ENCODE data around the gene SNTG2. TPM values are rescaled to one million over a fixed set of nuclear protein-coding genes. Genes with fewer than 3 reads are reported as not detected.

SNTG2 gene
- total RNA-seq, 2 experiments from 2014 or later = 0.57 to 1.0 TPM

DNA sequence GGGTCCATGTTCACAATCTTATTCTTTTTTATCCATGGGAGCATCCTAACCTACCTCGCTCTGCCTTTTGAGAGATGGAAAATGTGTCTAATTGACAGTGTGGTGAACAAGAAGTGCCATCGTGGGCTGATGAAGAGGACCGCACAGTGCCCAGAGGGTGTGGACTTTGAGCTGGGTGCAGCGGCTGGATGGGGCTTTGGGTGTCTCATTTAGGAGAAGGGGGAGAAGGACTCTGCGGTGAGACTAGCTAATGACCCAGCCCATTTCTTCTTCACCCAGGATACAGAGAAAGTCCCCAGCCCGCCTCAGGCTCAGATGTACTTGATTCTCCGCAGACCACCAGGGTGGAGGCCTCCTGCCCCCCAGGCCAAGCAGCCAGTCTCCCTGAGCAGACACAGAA is 33.7 kb upstream of the SNTG2 start:
- intact Hi-C loops (cut with micrococcal nuclease) = no loop called here
- no peak for DNase-seq
- no peak overlapping the region for H3K27ac Mint-ChIP-seq
- CTCF ChIA-PET = no interaction called here
- H3K4me3 Mint-ChIP-seq = no peak overlapping the region
- peaks cover 6% of the 10 kb centered on the region for H3K27me3 Mint-ChIP-seq (ENCODE audit: low read depth)
- no peaks in the 10 kb centered on the region for H3K4me1 Mint-ChIP-seq (ENCODE audit: low read depth)
- H3K36me3 Mint-ChIP-seq (ENCODE audit: low read depth) = no peaks in the 10 kb centered on the region
- H3K9me3 Mint-ChIP-seq = no peaks in the 10 kb centered on the region

GRCh38 chr2:919672-920071 is 31.0 kb upstream of the SNTG2 start:
- H3K4me3 Mint-ChIP-seq = no peak overlapping the region
- no peaks in the 10 kb centered on the region for H3K9me3 Mint-ChIP-seq
- no peak for DNase-seq
- H3K27ac Mint-ChIP-seq = no peak overlapping the region
- H3K27me3 Mint-ChIP-seq (ENCODE audit: low read depth) = peaks cover 6% of the 10 kb centered on the region
- CTCF ChIA-PET = no interaction called here
- intact Hi-C loops (cut with micrococcal nuclease) = no loop called here
- no peaks in the 10 kb centered on the region for H3K4me1 Mint-ChIP-seq (ENCODE audit: low read depth)
- H3K36me3 Mint-ChIP-seq (ENCODE audit: low read depth) = no peaks in the 10 kb centered on the region

GRCh38 chr2:920573-920972 is 30.1 kb upstream of the SNTG2 start:
- H3K27ac Mint-ChIP-seq = no peak overlapping the region
- no peak overlapping the region for H3K4me3 Mint-ChIP-seq
- no peaks in the 10 kb centered on the region for H3K9me3 Mint-ChIP-seq

DNA sequence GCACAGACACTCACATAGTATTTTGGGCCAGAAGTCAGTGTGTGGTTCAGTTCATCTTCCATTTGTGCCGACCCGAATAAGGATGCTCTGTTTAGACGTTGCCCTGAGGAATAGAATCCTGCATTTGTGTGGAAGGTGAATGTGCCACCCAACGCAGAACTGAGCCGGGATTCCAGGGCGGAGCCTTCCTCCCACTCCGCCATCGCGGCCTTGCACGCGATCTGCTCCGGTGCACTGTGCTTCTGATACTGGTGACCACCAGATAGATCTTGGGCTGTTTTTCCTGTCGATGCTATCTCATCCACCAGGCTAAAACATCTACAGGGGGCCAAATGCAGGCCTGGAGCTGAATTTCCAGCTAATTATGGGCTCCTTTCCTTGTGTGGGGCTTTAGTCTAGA is 29.6 kb upstream of the SNTG2 start:
- Mint-ChIP-seq H3K27ac (no peak overlapping the region), H3K4me3 (no peak overlapping the region), H3K9me3 (no peaks in the 10 kb centered on the region), H3K36me3 (ENCODE audit: low read depth) (no peaks in the 10 kb centered on the region), H3K4me1 (ENCODE audit: low read depth) (no peaks in the 10 kb centered on the region), H3K27me3 (ENCODE audit: low read depth) (peaks cover 8% of the 10 kb centered on the region)
- CTCF ChIA-PET = no interaction called here
- intact Hi-C loops (cut with micrococcal nuclease) = no loop called here
- no peak for DNase-seq

More at GRCh38 chr2:920573-920972, 30.1 kb upstream of the SNTG2 start:
- intact Hi-C loops (cut with micrococcal nuclease) = no loop called here
- Mint-ChIP-seq H3K36me3 (ENCODE audit: low read depth) (no peaks in the 10 kb centered on the region), H3K4me1 (ENCODE audit: low read depth) (no peaks in the 10 kb centered on the region), H3K27me3 (ENCODE audit: low read depth) (peaks cover 9% of the 10 kb centered on the region)
- CTCF ChIA-PET = no interaction called here
- no peak for DNase-seq

GRCh38 chr2:922185-922584 is 28.5 kb upstream of the SNTG2 start:
- CTCF ChIA-PET = no interaction called here
- Mint-ChIP-seq H3K4me3 (no peak overlapping the region), H3K36me3 (ENCODE audit: low read depth) (no peaks in the 10 kb centered on the region)

DNA sequence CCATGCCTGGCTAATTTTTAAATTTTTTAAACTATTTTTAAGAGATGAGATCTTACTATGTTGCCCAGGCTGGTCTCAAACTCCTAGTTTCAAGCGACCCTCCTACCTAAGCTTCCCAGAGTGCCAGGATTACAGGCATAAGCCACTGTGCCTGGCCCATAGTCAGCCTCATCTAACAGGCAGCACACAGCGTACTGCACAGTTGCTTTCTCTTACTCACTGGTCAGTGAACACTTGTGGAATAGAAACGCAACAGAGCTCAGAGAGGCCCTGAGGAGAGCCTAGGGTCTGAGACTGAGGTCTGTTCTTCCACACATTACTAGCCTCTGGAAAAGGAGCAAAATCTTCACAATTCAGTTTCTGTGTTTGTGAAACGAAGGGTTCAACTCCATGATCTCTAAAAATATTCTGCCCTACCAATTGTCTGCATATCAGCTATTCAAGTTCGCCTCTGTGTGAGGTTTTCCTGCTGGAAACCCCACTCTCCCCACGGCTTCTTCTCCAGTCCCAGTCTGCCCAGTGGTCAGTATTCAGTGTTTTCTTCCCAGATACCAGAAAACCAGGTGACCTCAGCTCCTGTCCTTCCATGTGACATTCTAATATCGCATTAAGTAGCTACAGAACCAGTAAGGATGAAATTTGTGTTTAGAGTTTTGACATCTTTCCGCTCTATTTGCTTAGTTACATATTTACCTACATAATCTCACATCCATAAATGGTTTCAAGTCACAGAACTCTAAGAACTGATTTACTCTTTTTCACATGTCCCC is 26.6 kb upstream of the SNTG2 start:
- no peak overlapping the region for H3K4me3 Mint-ChIP-seq
- H3K36me3 Mint-ChIP-seq (ENCODE audit: low read depth) = no peaks in the 10 kb centered on the region
- CTCF ChIA-PET = no interaction called here
- no peak for DNase-seq
- intact Hi-C loops (cut with micrococcal nuclease) = no loop called here
- H3K27ac Mint-ChIP-seq = no peak overlapping the region
- H3K9me3 Mint-ChIP-seq = no peaks in the 10 kb centered on the region
- no peaks in the 10 kb centered on the region for H3K4me1 Mint-ChIP-seq (ENCODE audit: low read depth)
- H3K27me3 Mint-ChIP-seq (ENCODE audit: low read depth) = peaks cover 3% of the 10 kb centered on the region

More at GRCh38 chr2:922185-922584, 28.5 kb upstream of the SNTG2 start:
- no peak overlapping the region for H3K27ac Mint-ChIP-seq
- intact Hi-C loops (cut with micrococcal nuclease) = no loop called here
- no peaks in the 10 kb centered on the region for H3K9me3 Mint-ChIP-seq
- peaks cover 3% of the 10 kb centered on the region for H3K27me3 Mint-ChIP-seq (ENCODE audit: low read depth)
- DNase-seq = no peak
- no peaks in the 10 kb centered on the region for H3K4me1 Mint-ChIP-seq (ENCODE audit: low read depth)

GRCh38 chr2:924701-925100 is 25.9 kb upstream of the SNTG2 start:
- H3K4me3 Mint-ChIP-seq = no peak overlapping the region
- no peaks in the 10 kb centered on the region for H3K4me1 Mint-ChIP-seq (ENCODE audit: low read depth)
- no peaks in the 10 kb centered on the region for H3K36me3 Mint-ChIP-seq (ENCODE audit: low read depth)
- H3K27me3 Mint-ChIP-seq (ENCODE audit: low read depth) = peaks cover 3% of the 10 kb centered on the region
- H3K27ac Mint-ChIP-seq = no peak overlapping the region
- intact Hi-C loops (cut with micrococcal nuclease) = no loop called here
- CTCF ChIA-PET = no interaction called here
- no peak for DNase-seq
- H3K9me3 Mint-ChIP-seq = no peaks in the 10 kb centered on the region

DNA sequence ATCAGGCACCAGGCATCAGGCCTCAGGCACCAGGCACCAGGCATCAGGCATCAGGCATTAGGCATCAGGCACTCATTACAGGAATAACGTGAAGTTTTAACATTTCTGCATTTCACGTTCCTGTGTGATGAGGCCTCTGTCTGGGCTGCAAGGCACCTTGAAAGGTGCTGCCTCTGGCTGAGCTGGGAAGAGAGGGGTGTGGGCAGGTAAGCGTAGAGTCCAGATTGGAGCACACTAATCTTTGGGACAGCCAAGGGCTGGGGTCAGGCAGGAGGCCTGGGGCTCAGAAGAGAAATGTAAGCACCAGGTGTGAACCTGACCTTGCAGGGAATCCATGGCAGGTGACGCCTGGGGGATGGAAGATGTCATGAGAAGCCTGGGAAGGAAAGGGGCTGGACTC is 25.3 kb upstream of the SNTG2 start:
- H3K4me1 Mint-ChIP-seq (ENCODE audit: low read depth) = no peaks in the 10 kb centered on the region
- H3K27me3 Mint-ChIP-seq (ENCODE audit: low read depth) = peaks cover 3% of the 10 kb centered on the region
- no peaks in the 10 kb centered on the region for H3K9me3 Mint-ChIP-seq
- DNase-seq = no peak
- CTCF ChIA-PET = no interaction called here
- no peak overlapping the region for H3K4me3 Mint-ChIP-seq
- H3K36me3 Mint-ChIP-seq (ENCODE audit: low read depth) = no peaks in the 10 kb centered on the region
- no peak overlapping the region for H3K27ac Mint-ChIP-seq
- intact Hi-C loops (cut with micrococcal nuclease) = no loop called here

DNA sequence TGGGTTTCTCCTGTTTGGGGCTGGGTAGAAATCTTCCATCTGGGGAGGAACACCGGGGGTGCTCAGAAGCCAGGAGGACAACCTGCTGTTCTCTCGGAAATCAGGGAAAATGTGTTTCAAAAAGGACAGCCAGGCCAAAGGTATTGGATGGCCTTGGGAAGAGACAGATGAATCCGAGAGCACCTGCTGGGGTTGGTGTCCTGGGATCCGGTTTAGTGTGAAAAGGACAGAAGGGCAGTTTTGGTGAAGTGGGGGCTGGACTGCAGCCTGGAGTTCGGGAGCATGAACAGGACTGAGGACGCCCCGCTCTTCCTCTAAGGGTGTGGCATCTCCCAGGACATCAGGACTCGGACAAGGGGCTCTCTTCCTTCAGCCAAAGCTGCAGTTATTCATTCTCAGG is 24.9 kb upstream of the SNTG2 start:
- no peak for DNase-seq
- no peak overlapping the region for H3K4me3 Mint-ChIP-seq
- H3K36me3 Mint-ChIP-seq (ENCODE audit: low read depth) = no peaks in the 10 kb centered on the region
- no peaks in the 10 kb centered on the region for H3K9me3 Mint-ChIP-seq
- peaks cover 3% of the 10 kb centered on the region for H3K27me3 Mint-ChIP-seq (ENCODE audit: low read depth)
- intact Hi-C loops (cut with micrococcal nuclease) = no loop called here
- no peak overlapping the region for H3K27ac Mint-ChIP-seq
- CTCF ChIA-PET = no interaction called here
- H3K4me1 Mint-ChIP-seq (ENCODE audit: low read depth) = no peaks in the 10 kb centered on the region

DNA sequence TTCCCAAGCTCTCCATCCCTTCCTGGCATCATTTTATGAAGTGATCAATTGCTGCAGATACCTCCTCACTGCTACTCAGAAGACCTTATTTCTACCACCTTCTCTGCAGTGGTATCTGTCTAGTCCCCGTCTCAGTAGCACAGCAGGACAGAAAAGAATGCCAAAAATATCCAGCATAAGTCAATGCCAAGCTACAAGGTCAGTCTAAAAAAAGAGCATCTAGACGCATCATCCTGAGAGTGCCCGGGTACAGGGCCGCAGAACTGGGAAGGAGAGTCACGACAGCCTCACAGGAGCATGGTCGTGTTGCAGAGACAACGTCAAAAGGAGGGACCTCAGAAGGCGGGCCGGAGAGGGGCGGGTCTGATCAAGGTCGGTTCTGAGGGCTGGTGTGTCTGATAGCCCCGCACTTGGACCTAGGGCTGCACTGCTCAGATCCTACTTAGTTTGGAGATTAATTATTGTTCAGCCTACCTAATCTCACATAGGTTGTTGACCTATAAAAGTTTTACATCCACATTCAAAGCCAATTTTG is 24.3 kb upstream of the SNTG2 start:
- peaks cover 3% of the 10 kb centered on the region for H3K27me3 Mint-ChIP-seq (ENCODE audit: low read depth)
- no peaks in the 10 kb centered on the region for H3K9me3 Mint-ChIP-seq
- H3K36me3 Mint-ChIP-seq (ENCODE audit: low read depth) = no peaks in the 10 kb centered on the region
- no peak overlapping the region for H3K4me3 Mint-ChIP-seq
- H3K27ac Mint-ChIP-seq = no peak overlapping the region
- CTCF ChIA-PET = no interaction called here
- no peaks in the 10 kb centered on the region for H3K4me1 Mint-ChIP-seq (ENCODE audit: low read depth)
- no peak for DNase-seq
- intact Hi-C loops (cut with micrococcal nuclease) = no loop called here

- Mint-ChIP-seq H3K9me3 (no peaks in the 10 kb centered on the region), H3K4me3 (no peak overlapping the region), H3K27me3 (ENCODE audit: low read depth) (peaks cover 3% of the 10 kb centered on the region), H3K36me3 (ENCODE audit: low read depth) (no peaks in the 10 kb centered on the region), H3K4me1 (ENCODE audit: low read depth) (no peaks in the 10 kb centered on the region), H3K27ac (no peak overlapping the region)
- intact Hi-C loops (cut with micrococcal nuclease) = no loop called here
- CTCF ChIA-PET = no interaction called here
- DNase-seq = no peak
Observed at GRCh38 chr2:926896-927295, 23.8 kb upstream of the SNTG2 start.

GRCh38 chr2:929011-929735 is 21.5 kb upstream of the SNTG2 start:
- no peak overlapping the region for H3K4me3 Mint-ChIP-seq
- no peaks in the 10 kb centered on the region for H3K36me3 Mint-ChIP-seq (ENCODE audit: low read depth)
- H3K4me1 Mint-ChIP-seq (ENCODE audit: low read depth) = no peaks in the 10 kb centered on the region
- peaks cover 3% of the 10 kb centered on the region for H3K27me3 Mint-ChIP-seq (ENCODE audit: low read depth)
- no peaks in the 10 kb centered on the region for H3K9me3 Mint-ChIP-seq
- H3K27ac Mint-ChIP-seq = no peak overlapping the region
- CTCF ChIA-PET = no interaction called here
- no peak for DNase-seq
- intact Hi-C loops (cut with micrococcal nuclease) = no loop called here

DNA sequence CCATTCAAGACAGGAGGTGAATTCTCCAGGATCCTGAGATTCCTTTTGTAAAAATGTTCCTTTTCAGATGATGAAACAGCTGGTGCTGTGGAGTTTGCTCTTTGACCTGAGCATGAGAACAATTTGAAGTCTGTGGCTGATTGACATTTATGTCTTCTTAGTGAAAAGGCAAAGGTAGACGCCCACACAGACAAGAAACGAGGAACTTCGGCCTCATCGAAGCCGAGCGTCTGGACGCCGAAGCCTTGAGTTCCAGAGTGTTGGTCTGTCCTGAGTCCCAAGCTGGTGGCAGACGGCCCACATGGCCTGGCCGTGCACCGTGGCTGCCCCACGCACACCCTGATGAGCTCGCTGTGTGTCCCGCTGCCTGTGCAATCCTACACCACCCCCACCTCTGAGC is 20.7 kb upstream of the SNTG2 start:
- no peak for DNase-seq
- Mint-ChIP-seq H3K4me3 (no peak overlapping the region), H3K27me3 (ENCODE audit: low read depth) (peaks cover 3% of the 10 kb centered on the region), H3K27ac (no peak overlapping the region), H3K4me1 (ENCODE audit: low read depth) (no peaks in the 10 kb centered on the region), H3K9me3 (no peaks in the 10 kb centered on the region), H3K36me3 (ENCODE audit: low read depth) (no peaks in the 10 kb centered on the region)
- intact Hi-C loops (cut with micrococcal nuclease) = no loop called here
- CTCF ChIA-PET = no interaction called here

Data from activated naive CD4-positive, alpha-beta T cell treated with anti-CD3 and anti-CD28 coated beads for 36 hours (primary cell).